Measurements from ENCODE around the gene NOTO.

Gene NOTO

GRCh38 chr2:73203055-73203681, 794 bp downstream of the NOTO start:
- TF ChIP-seq PAX5 (IDR thresholded peaks at IDR 0.05; ENCODE audit: insufficient read depth, low read length, severe bottlenecking) (no peak), POLR2AphosphoS5 (IDR thresholded peaks at IDR 0.05; ENCODE audit: low read depth, low read length) (no peak), TAF1 (IDR thresholded peaks at IDR 0.05; ENCODE audit: low read depth, low read length) (no peak), SPI1 (IDR thresholded peaks at IDR 0.05; ENCODE audit: low read depth, low read length) (no peak), POU2F2 (IDR thresholded peaks at IDR 0.05; ENCODE audit: low read depth, low read length) (no peak), POLR2A (IDR thresholded peaks at IDR 0.05; ENCODE audit: low read depth, low read length) (no peak)
- FAIRE-seq (no peak), DNase-seq (ENCODE audit: insufficient read length, low spot score) (no peak)

- no peak for DNase-seq (ENCODE audit: insufficient read length, low spot score)
Measured at GRCh38 chr2:73205611-73206010, 3.2 kb downstream of the NOTO start.

GRCh38 chr2:73208258-73208657, 5.9 kb downstream of the NOTO start:
- TF ChIP-seq POLR2A (IDR thresholded peaks at IDR 0.05; ENCODE audit: low read depth, low read length) (no peak), SPI1 (IDR thresholded peaks at IDR 0.05; ENCODE audit: low read depth, low read length) (no peak), POU2F2 (IDR thresholded peaks at IDR 0.05; ENCODE audit: low read depth, low read length) (no peak), POLR2AphosphoS5 (IDR thresholded peaks at IDR 0.05; ENCODE audit: low read depth, low read length) (no peak), PAX5 (IDR thresholded peaks at IDR 0.05; ENCODE audit: insufficient read depth, low read length, severe bottlenecking) (no peak), TAF1 (IDR thresholded peaks at IDR 0.05; ENCODE audit: low read depth, low read length) (no peak)
- FAIRE-seq, result no peak
- no peak for DNase-seq (ENCODE audit: insufficient read length, low spot score)

More at GRCh38 chr2:73205611-73206010, 3.2 kb downstream of the NOTO start:
- no peak for FAIRE-seq
- TF ChIP-seq SPI1 (IDR thresholded peaks at IDR 0.05; ENCODE audit: low read depth, low read length) (no peak), TAF1 (IDR thresholded peaks at IDR 0.05; ENCODE audit: low read depth, low read length) (no peak), POU2F2 (IDR thresholded peaks at IDR 0.05; ENCODE audit: low read depth, low read length) (no peak), PAX5 (IDR thresholded peaks at IDR 0.05; ENCODE audit: insufficient read depth, low read length, severe bottlenecking) (no peak), POLR2AphosphoS5 (IDR thresholded peaks at IDR 0.05; ENCODE audit: low read depth, low read length) (no peak), POLR2A (IDR thresholded peaks at IDR 0.05; ENCODE audit: low read depth, low read length) (no peak)

- no peak for FAIRE-seq
- TF ChIP-seq PAX5 (IDR thresholded peaks at IDR 0.05; ENCODE audit: insufficient read depth, low read length, severe bottlenecking) (no peak), POLR2A (IDR thresholded peaks at IDR 0.05; ENCODE audit: low read depth, low read length) (no peak), SPI1 (IDR thresholded peaks at IDR 0.05; ENCODE audit: low read depth, low read length) (no peak), POU2F2 (IDR thresholded peaks at IDR 0.05; ENCODE audit: low read depth, low read length) (no peak), TAF1 (IDR thresholded peaks at IDR 0.05; ENCODE audit: low read depth, low read length) (no peak), POLR2AphosphoS5 (IDR thresholded peaks at IDR 0.05; ENCODE audit: low read depth, low read length) (no peak)
- DNase-seq (ENCODE audit: insufficient read length, low spot score), result no peak
Measured at GRCh38 chr2:73210019-73210418, 7.6 kb downstream of the NOTO start.

- no peak for FAIRE-seq
- no peak for DNase-seq (ENCODE audit: insufficient read length, low spot score)
- no peak for TF ChIP-seq POLR2A (IDR thresholded peaks at IDR 0.05; ENCODE audit: low read depth, low read length)
- no peak for TF ChIP-seq POLR2AphosphoS5 (IDR thresholded peaks at IDR 0.05; ENCODE audit: low read depth, low read length)
- no peak for TF ChIP-seq PAX5 (IDR thresholded peaks at IDR 0.05; ENCODE audit: insufficient read depth, low read length, severe bottlenecking)
- no peak for TF ChIP-seq SPI1 (IDR thresholded peaks at IDR 0.05; ENCODE audit: low read depth, low read length)
- TF ChIP-seq POU2F2 (IDR thresholded peaks at IDR 0.05; ENCODE audit: low read depth, low read length), result no peak
- no peak for TF ChIP-seq TAF1 (IDR thresholded peaks at IDR 0.05; ENCODE audit: low read depth, low read length)
Measured at GRCh38 chr2:73210696-73211095, 8.3 kb downstream of the NOTO start.

- no peak for DNase-seq (ENCODE audit: insufficient read length, low spot score)
- FAIRE-seq, result no peak
- TF ChIP-seq POLR2AphosphoS5 (IDR thresholded peaks at IDR 0.05; ENCODE audit: low read depth, low read length), result no peak
- TF ChIP-seq POU2F2 (IDR thresholded peaks at IDR 0.05; ENCODE audit: low read depth, low read length), result no peak
- TF ChIP-seq SPI1 (IDR thresholded peaks at IDR 0.05; ENCODE audit: low read depth, low read length), result no peak
- TF ChIP-seq PAX5 (IDR thresholded peaks at IDR 0.05; ENCODE audit: insufficient read depth, low read length, severe bottlenecking), result no peak
- no peak for TF ChIP-seq TAF1 (IDR thresholded peaks at IDR 0.05; ENCODE audit: low read depth, low read length)
- TF ChIP-seq POLR2A (IDR thresholded peaks at IDR 0.05; ENCODE audit: low read depth, low read length), result no peak
Measured at GRCh38 chr2:73212098-73212447, 9.7 kb downstream of the NOTO start.

- TF ChIP-seq TAF1 (IDR thresholded peaks at IDR 0.05; ENCODE audit: low read depth, low read length) (no peak), PAX5 (IDR thresholded peaks at IDR 0.05; ENCODE audit: insufficient read depth, low read length, severe bottlenecking) (no peak), POU2F2 (IDR thresholded peaks at IDR 0.05; ENCODE audit: low read depth, low read length) (no peak), SPI1 (IDR thresholded peaks at IDR 0.05; ENCODE audit: low read depth, low read length) (no peak), POLR2A (IDR thresholded peaks at IDR 0.05; ENCODE audit: low read depth, low read length) (no peak), POLR2AphosphoS5 (IDR thresholded peaks at IDR 0.05; ENCODE audit: low read depth, low read length) (no peak)
- FAIRE-seq, result peak; percentile 85
- peak; percentile 72 for DNase-seq (ENCODE audit: insufficient read length, low spot score)
Measured at GRCh38 chr2:73212448-73213176, 10.2 kb downstream of the NOTO start.

GRCh38 chr2:73214120-73215035, 12.0 kb downstream of the NOTO start, which contains the start of gene SMYD5:
Gene SMYD5 (plus strand): TSS chr2:73214245. CDS start chr2:73214267, 22 bp downstream.
- peak; percentile 94 for FAIRE-seq

More at GRCh38 chr2:73214120-73215035, 12.0 kb downstream of the NOTO start, which contains the start of gene SMYD5:
- peak; percentile 79 for TF ChIP-seq TAF1 (IDR thresholded peaks at IDR 0.05; ENCODE audit: low read depth, low read length)
- TF ChIP-seq PAX5 (IDR thresholded peaks at IDR 0.05; ENCODE audit: insufficient read depth, low read length, severe bottlenecking), result no peak
- TF ChIP-seq SPI1 (IDR thresholded peaks at IDR 0.05; ENCODE audit: low read depth, low read length), result no peak
- peak; percentile 64; the same call in 1 of the 2 replicates for TF ChIP-seq POLR2A (IDR thresholded peaks at IDR 0.05; ENCODE audit: low read depth, low read length)
- peak; percentile 74; the same call in 1 of the 2 replicates for TF ChIP-seq POLR2AphosphoS5 (IDR thresholded peaks at IDR 0.05; ENCODE audit: low read depth, low read length)
- DNase-seq (ENCODE audit: insufficient read length, low spot score), result peak; percentile 89

All from GM12891 (cell line).